SK-N-SH (cell line): ENCODE data around the gene ADAMTS14. TPM values are rescaled to one million over a fixed set of nuclear protein-coding genes. Genes with fewer than 3 reads are reported as not detected.

Experiments used
- CTCF ChIA-PET: fragments of 300-600, 350-600 bp; formaldehyde crosslinking; extraction: SDS; loops from one replicate; lab custom pipeline; 2021; lab: Yijun Ruan, JAX
- POLR2A ChIA-PET: fragments of 350-600 bp; sonication (Branson Sonifier 250); formaldehyde crosslinking; extraction: SDS; loops from one replicate; lab custom pipeline; 2020; ENCODE audit warnings: antibody characterized with exemption, inconsistent platforms; lab: Yijun Ruan, JAX
- DNase-seq: peaks from one replicate; pipeline ENCODE4 v3.0.0; 2012
- H2AFZ ChIP-seq: fragments of 200-600 bp; sonication (generic); 2 replicates; pipeline ENCODE4 v1.8.1; 2016; ENCODE audit warnings: antibody characterized with exemption, mild to moderate bottlenecking, low read depth
- H3F3A ChIP-seq: fragments of 200-600 bp; sonication (generic); replicated peaks from 2 replicates; pipeline ENCODE3; 2016; ENCODE audit warnings: antibody characterized with exemption, mild to moderate bottlenecking; ENCODE audit not compliant: insufficient read depth
- H3K27ac ChIP-seq, 2 experiments: fragments of 200-500 bp in 1 of 2; fragments of 200-600 bp in 1 of 2; sonication (Bioruptor generic) in 1 of 2; sonication (generic), shearing (Covaris generic) in 1 of 2; 2 replicates each; pipeline versions ENCODE4 v1.5.1 to v1.6.1; 2014 to 2016; ENCODE audit warnings: low read depth in 2 of 2, inconsistent platforms in 1 of 2, low read length in 1 of 2, mild to moderate bottlenecking in 1 of 2, mixed read lengths in 1 of 2
- H3K27me3 ChIP-seq: fragments of 200-600 bp; sonication (generic), shearing (Covaris generic); 2 replicates; pipeline ENCODE4 v1.6.1; 2016; ENCODE audit warnings: mixed run types; ENCODE audit not compliant: insufficient read depth
- H3K36me3 ChIP-seq, 2 experiments: fragments of 200-500 bp in 1 of 2; fragments of 200-600 bp in 1 of 2; sonication (Bioruptor generic) in 1 of 2; sonication (generic) in 1 of 2; replicated peaks in 1 of 2; 2 replicates each; pipeline versions ENCODE3 to v1.5.1; 2014 to 2016; ENCODE audit warnings: low read length in 1 of 2, mild to moderate bottlenecking in 1 of 2; ENCODE audit not compliant: insufficient read depth in 2 of 2, control insufficient read depth in 1 of 2
- H3K4me1 ChIP-seq, 2 experiments: fragments of 200-500 bp in 1 of 2; fragments of 200-600 bp in 1 of 2; sonication (Bioruptor generic) in 1 of 2; sonication (generic), shearing (Covaris generic) in 1 of 2; 2 replicates each; pipeline versions ENCODE4 v1.5.1 to v1.6.1; 2014 to 2016; ENCODE audit warnings: low read depth in 1 of 2, low read length in 1 of 2, mixed run types in 1 of 2; ENCODE audit not compliant: insufficient read depth in 2 of 2, control insufficient read depth in 1 of 2
- H3K4me2 ChIP-seq: fragments of 200-600 bp; sonication (generic), shearing (Covaris generic); 2 replicates; pipeline ENCODE4 v1.6.1; 2017; ENCODE audit warnings: mixed run types
- H3K4me3 ChIP-seq, 2 experiments: fragments of 200-500 bp in 1 of 2; fragments of 200-600 bp in 1 of 2; sonication (Bioruptor generic) in 1 of 2; sonication (generic), shearing (Covaris generic) in 1 of 2; 2 replicates each; pipeline versions ENCODE4 v1.5.1 to v1.8.1; 2014 to 2016; ENCODE audit warnings: low read depth in 2 of 2, inconsistent platforms in 1 of 2, low read length in 1 of 2, mild to moderate bottlenecking in 1 of 2, mixed read lengths in 1 of 2, moderate library complexity in 1 of 2
- H3K79me2 ChIP-seq: fragments of 200-600 bp; sonication (generic); 2 replicates; pipeline ENCODE4 v1.8.1; 2017; ENCODE audit warnings: mild to moderate bottlenecking; ENCODE audit not compliant: insufficient read depth
- H3K9ac ChIP-seq: fragments of 200-600 bp; sonication (generic); 2 replicates; pipeline ENCODE4 v1.6.1; 2017; ENCODE audit warnings: mixed run types
- H3K9me2 ChIP-seq: fragments of 200-600 bp; sonication (generic); 2 replicates; pipeline ENCODE4 v1.6.1; 2017; ENCODE audit warnings: mixed run types
- H3K9me3 ChIP-seq: fragments of 200-600 bp; sonication (generic); 2 replicates; pipeline ENCODE4 v1.6.1; 2017; ENCODE audit warnings: mixed run types, mild to moderate bottlenecking, moderate library complexity
- H4K20me1 ChIP-seq: fragments of 200-600 bp; sonication (generic); 2 replicates; pipeline ENCODE4 v1.6.1; 2017; ENCODE audit warnings: mild to moderate bottlenecking, mixed run types; ENCODE audit not compliant: insufficient read depth
- CTCF ChIP-seq: fragments of 200-600 bp; sonication (generic); IDR thresholded peaks from 2 replicates; pipeline ENCODE4 v1.6.1; 2017; ENCODE audit warnings: antibody characterized with exemption, mild to moderate bottlenecking, moderate library complexity
- ELF1 ChIP-seq: IDR thresholded peaks from 2 replicates; pipeline ENCODE4 v1.4.0; 2012
- GABPA ChIP-seq: IDR thresholded peaks from 2 replicates; pipeline ENCODE4 v1.4.0; 2012; ENCODE audit warnings: low read depth, mild to moderate bottlenecking
- IRF3 ChIP-seq: fragments of 150-350 bp; IDR thresholded peaks from 2 replicates; pipeline ENCODE4 v1.6.1; 2016; ENCODE audit warnings: mild to moderate bottlenecking, low read depth, low read length
- NFIC ChIP-seq: IDR thresholded peaks from 2 replicates; pipeline ENCODE4 v1.4.0; 2012; ENCODE audit warnings: borderline replicate concordance
- NRF1 ChIP-seq: IDR thresholded peaks from 2 replicates; pipeline ENCODE4 v1.6.1; 2012; ENCODE audit warnings: low read depth, mild to moderate bottlenecking, low read length
- PBX3 ChIP-seq: IDR thresholded peaks from 2 replicates; pipeline ENCODE4; 2012
- RXRA ChIP-seq: IDR thresholded peaks from 2 replicates; pipeline ENCODE4 v1.4.0; 2012; ENCODE audit warnings: low read depth, mild to moderate bottlenecking, borderline replicate concordance
- SMC3 ChIP-seq: IDR thresholded peaks from 2 replicates; pipeline ENCODE4 v1.6.1; 2012; ENCODE audit warnings: low read depth, low read length, improper control_type of control experiment
- TAF1 ChIP-seq: IDR thresholded peaks from 2 replicates; pipeline ENCODE4 v1.6.1; 2012; ENCODE audit warnings: low read depth, mild to moderate bottlenecking, low read length, moderate library complexity, borderline replicate concordance
- TCF12 ChIP-seq: IDR thresholded peaks from 2 replicates; pipeline ENCODE4 v1.4.0; 2012
- TEAD4 ChIP-seq: IDR thresholded peaks from 2 replicates; pipeline ENCODE4 v1.4.0; 2012; ENCODE audit warnings: mild to moderate bottlenecking, borderline replicate concordance; ENCODE audit not compliant: insufficient read depth
- WGBS: methylation state at CpG from one replicate; pipeline ENCODE4 v1.1.6; 2017; ENCODE audit warnings: low lambda C conversion rate; 5-methylcytosine and 5-hydroxymethylcytosine counted together
- polyA plus RNA-seq, 3 experiments: library from polyadenylated mRNA; depleted of rRNA; stranded (reverse); fragments of >200 nt; gene quantifications; 2 replicates each; pipeline ENCODE4 v1.2.3, GENCODE V29; 2012
- TF ChIP-seq, protein P1 (sequence below): IDR thresholded peaks from 2 replicates; pipeline ENCODE4 v1.6.1; 2012; ENCODE audit warnings: mild to moderate bottlenecking, low read depth, low read length, moderate library complexity
- TF ChIP-seq, protein P2 (sequence below): IDR thresholded peaks from 2 replicates; pipeline ENCODE4 v1.4.0; 2012; ENCODE audit warnings: low read depth, borderline replicate concordance
- TF ChIP-seq, protein P3 (sequence below): IDR thresholded peaks from 2 replicates; pipeline ENCODE4 v1.4.0; 2012; ENCODE audit warnings: low read depth, borderline replicate concordance

The ADAMTS14 gene
- polyA plus RNA-seq, 1 of the 3 experiments (the other 2 are of a cell fraction), result 1.1 TPM

DNA sequence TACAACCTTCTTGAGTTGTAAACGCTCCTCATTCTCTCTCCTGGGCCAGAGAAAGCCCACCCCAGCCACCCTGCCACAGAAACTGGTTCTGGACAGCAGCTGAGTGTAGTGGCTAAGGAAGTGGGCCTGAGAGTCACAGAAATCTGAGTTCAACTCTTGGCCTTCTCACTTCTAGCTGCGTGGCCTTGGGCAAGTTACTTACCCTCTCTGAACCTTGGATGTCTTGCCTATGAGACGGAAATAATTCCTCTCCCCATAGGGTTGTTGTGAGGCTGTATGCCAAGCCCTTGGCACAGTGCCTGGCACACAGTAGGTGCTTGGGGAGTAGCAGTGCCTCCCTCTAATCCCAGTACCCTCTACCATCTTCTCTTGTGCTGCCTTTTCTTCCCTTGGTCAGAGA lies 51.5 kb downstream of the ADAMTS14 start:
- Histone ChIP-seq H3K9me2 (no peaks in the 10 kb centered on the region), H3K4me2 (no peak overlapping the region), H3K4me3 (no peak overlapping the region), H4K20me1 (no peaks in the 10 kb centered on the region), H3K9me3 (no peaks in the 10 kb centered on the region), H3K36me3 (no peaks in the 10 kb centered on the region), H3F3A (peaks cover 9% of the 10 kb centered on the region)
- DNase-seq, result no peak
- whole genome bisulfite sequencing, result 91% methylated on average over 3 of the region's 3 CpGs
- CTCF ChIA-PET, result no interaction called here
- TF ChIP-seq TEAD4 (no peak), TAF1 (no peak), NFIC (no peak), CTCF (no peak), SMC3 (no peak), TCF12 (no peak), PBX3 (no peak), IRF3 (no peak), RXRA (no peak), NRF1 (no peak), GABPA (no peak), ELF1 (no peak)
- TF ChIP-seq, protein P1, sequence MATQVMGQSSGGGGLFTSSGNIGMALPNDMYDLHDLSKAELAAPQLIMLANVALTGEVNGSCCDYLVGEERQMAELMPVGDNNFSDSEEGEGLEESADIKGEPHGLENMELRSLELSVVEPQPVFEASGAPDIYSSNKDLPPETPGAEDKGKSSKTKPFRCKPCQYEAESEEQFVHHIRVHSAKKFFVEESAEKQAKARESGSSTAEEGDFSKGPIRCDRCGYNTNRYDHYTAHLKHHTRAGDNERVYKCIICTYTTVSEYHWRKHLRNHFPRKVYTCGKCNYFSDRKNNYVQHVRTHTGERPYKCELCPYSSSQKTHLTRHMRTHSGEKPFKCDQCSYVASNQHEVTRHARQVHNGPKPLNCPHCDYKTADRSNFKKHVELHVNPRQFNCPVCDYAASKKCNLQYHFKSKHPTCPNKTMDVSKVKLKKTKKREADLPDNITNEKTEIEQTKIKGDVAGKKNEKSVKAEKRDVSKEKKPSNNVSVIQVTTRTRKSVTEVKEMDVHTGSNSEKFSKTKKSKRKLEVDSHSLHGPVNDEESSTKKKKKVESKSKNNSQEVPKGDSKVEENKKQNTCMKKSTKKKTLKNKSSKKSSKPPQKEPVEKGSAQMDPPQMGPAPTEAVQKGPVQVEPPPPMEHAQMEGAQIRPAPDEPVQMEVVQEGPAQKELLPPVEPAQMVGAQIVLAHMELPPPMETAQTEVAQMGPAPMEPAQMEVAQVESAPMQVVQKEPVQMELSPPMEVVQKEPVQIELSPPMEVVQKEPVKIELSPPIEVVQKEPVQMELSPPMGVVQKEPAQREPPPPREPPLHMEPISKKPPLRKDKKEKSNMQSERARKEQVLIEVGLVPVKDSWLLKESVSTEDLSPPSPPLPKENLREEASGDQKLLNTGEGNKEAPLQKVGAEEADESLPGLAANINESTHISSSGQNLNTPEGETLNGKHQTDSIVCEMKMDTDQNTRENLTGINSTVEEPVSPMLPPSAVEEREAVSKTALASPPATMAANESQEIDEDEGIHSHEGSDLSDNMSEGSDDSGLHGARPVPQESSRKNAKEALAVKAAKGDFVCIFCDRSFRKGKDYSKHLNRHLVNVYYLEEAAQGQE, result no peak
- TF ChIP-seq, protein P2, sequence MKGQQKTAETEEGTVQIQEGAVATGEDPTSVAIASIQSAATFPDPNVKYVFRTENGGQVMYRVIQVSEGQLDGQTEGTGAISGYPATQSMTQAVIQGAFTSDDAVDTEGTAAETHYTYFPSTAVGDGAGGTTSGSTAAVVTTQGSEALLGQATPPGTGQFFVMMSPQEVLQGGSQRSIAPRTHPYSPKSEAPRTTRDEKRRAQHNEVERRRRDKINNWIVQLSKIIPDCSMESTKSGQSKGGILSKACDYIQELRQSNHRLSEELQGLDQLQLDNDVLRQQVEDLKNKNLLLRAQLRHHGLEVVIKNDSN, result no peak
- TF ChIP-seq, protein P3, sequence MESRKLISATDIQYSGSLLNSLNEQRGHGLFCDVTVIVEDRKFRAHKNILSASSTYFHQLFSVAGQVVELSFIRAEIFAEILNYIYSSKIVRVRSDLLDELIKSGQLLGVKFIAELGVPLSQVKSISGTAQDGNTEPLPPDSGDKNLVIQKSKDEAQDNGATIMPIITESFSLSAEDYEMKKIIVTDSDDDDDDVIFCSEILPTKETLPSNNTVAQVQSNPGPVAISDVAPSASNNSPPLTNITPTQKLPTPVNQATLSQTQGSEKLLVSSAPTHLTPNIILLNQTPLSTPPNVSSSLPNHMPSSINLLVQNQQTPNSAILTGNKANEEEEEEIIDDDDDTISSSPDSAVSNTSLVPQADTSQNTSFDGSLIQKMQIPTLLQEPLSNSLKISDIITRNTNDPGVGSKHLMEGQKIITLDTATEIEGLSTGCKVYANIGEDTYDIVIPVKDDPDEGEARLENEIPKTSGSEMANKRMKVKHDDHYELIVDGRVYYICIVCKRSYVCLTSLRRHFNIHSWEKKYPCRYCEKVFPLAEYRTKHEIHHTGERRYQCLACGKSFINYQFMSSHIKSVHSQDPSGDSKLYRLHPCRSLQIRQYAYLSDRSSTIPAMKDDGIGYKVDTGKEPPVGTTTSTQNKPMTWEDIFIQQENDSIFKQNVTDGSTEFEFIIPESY, result no peak
- TF ChIP-seq, all 33 proteins: peak for 0
- H3K27me3 ChIP-seq, result no peaks in the 10 kb centered on the region
- POLR2A ChIA-PET, result no interaction called here
- H3K9ac ChIP-seq, result no peak overlapping the region
- H2AFZ ChIP-seq, result no peak overlapping the region
- H3K27ac ChIP-seq, result no peak overlapping the region
- H3K79me2 ChIP-seq, result no peaks in the 10 kb centered on the region
- H3K4me1 ChIP-seq, result peaks cover 4 to 10% of the 10 kb centered on the region in 2 experiments; a peak in 1 of 4 replicates
